ENCODE data around the gene APPL2.
A peak's percentile ranks its signal among the peaks of the same experiment; 100 is the strongest.

Gene APPL2, protein sequence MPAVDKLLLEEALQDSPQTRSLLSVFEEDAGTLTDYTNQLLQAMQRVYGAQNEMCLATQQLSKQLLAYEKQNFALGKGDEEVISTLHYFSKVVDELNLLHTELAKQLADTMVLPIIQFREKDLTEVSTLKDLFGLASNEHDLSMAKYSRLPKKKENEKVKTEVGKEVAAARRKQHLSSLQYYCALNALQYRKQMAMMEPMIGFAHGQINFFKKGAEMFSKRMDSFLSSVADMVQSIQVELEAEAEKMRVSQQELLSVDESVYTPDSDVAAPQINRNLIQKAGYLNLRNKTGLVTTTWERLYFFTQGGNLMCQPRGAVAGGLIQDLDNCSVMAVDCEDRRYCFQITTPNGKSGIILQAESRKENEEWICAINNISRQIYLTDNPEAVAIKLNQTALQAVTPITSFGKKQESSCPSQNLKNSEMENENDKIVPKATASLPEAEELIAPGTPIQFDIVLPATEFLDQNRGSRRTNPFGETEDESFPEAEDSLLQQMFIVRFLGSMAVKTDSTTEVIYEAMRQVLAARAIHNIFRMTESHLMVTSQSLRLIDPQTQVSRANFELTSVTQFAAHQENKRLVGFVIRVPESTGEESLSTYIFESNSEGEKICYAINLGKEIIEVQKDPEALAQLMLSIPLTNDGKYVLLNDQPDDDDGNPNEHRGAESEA

GRCh38 chr12:105235732-105236476 lies at the start of gene APPL2:
APPL2 (minus strand) TSS chr12:105236174; CDS start chr12:105236012, 162 bp downstream.
- DNase-seq = peak; percentile 95

- DNase-seq = no peak
These were observed 49.4 kb upstream of the APPL2 start for GRCh38 chr12:105285378-105285777.

GRCh38 chr12:105281694-105282049 lies 45.7 kb upstream of the APPL2 start:
- DNase-seq = no peak

DNA sequence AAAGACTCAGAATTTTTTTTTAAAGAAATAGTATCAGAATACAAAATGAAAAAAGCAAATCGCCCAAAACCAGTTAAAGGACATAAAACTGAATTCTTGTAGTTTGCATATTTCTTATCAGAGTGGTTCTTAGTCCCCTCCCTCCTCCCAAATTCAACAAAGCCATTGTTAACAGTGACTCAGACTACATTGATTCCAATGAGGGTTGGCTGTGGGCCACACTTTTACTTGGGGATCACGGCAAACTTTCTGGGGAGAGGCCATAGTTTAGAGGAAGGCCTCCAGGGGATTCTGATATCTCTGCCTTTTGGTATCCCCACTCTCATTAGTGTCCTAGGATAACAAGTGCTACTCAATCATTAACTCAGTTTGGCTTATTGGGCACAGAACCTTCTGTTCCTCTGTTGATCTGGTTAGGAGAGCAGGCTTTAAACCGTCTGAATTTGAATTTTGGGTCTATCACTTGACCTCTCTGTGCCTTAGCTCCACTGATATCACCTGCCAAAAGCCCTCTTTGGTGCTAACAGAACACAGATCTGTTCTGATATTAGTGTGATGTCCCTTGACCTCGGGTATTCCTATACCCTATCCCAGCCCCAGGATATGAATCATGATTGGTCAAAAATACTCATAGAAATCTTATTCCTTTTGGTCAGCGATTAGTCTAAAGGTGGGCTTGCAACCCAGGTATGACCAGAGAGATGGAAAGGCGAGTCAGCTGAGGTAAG lies 45.2 kb upstream of the APPL2 start:
- no peak for DNase-seq

DNA sequence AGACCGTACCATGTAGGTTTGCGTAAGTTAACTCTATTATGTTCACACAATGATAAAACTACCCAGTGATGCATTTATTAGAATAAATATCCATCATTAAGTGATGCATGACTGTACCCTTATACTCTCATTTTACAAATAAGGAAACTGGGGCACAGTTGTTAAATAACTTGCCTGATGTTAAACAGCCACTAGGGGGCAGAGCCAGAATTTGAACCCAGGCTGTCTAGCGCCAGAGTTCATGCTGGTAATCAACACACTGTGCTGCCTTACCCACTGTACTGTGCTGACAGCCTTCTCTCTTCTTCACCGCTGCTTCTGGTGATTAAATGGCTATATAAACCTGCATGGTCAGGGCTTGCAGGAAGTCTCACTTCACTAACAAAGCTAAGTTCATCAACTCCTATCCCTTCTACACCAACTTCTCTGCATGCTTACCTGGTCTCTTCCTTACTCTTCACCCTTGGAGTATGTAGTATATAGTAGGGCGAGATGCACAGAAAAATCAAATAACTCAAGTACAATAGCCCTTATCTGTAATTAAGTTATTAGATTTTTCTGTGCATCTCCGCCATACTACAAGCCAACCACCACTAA lies 43.6 kb upstream of the APPL2 start:
- no peak for DNase-seq

GRCh38 chr12:105278043-105278697 lies 42.2 kb upstream of the APPL2 start:
- no peak for DNase-seq

DNA sequence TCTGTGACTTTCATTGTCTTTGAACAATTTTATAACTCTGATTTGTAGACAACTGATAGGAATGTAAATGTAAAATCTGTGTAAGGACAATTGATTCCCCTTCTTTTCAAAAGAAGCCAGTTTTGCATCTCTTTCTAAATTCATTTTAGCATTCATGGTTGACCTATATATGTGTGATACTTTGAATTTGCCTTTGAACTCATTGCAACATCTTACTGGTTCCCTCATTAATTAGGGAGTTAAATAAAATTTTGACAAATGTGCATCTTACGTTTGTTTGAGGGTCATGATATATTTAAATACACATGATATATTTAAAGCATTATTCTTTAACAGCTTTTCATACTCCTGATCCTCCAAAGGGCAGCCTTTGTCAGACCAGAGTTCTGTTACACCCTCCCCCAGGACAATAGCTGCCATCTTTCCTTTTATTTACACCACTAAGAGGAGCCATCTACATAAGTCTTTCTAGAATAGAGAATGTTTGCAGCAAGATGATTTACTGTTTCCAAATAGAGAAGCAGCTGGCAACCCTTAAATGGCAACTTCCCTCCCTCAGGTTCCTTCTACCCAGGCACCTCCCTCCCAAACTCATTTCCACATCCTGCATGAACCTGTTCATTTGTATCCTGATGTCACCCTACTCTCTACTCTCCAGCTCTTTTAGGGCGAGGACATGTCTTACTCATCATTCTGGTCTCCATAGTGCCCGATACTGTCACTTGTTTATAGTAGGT lies 40.2 kb upstream of the APPL2 start:
- no peak for DNase-seq

DNA sequence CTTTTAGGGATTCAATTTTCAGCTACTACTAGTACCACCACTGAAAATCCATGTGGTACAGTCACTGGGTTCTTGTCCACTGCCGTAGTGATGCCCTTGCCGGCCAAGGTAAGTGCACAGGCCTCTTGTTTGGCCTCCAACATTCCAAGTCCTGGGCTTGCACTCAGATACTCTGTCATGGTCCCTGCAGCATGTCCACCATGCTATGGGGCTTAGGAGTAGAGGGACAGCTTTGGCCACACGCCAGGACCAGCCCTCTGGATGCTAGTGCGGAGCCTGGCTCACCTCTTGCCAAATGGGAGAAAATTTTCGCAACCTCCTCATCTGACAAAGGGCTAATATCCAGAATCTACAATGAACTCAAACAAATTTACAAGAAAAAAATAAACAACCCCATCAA lies 38.6 kb upstream of the APPL2 start:
- DNase-seq = no peak

DNA sequence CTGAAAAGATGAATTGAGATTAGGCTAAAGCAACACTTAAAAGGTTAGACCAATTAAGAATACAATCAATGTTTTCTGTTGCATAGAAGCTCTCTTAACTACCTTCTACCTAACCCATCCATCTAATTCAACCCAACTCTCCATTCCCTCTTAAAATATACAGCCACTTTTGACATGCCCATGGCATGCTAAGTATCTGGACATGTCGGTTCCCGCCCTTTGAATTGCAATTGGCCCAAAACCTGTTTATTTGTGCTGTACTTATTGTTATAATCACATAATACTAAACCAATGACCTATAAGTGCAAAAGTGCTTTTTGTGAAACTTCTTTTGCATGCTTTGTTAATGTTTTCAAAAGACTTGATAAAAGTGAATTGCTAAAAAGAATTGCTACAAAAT lies 37.6 kb upstream of the APPL2 start:
- DNase-seq = no peak

DNA sequence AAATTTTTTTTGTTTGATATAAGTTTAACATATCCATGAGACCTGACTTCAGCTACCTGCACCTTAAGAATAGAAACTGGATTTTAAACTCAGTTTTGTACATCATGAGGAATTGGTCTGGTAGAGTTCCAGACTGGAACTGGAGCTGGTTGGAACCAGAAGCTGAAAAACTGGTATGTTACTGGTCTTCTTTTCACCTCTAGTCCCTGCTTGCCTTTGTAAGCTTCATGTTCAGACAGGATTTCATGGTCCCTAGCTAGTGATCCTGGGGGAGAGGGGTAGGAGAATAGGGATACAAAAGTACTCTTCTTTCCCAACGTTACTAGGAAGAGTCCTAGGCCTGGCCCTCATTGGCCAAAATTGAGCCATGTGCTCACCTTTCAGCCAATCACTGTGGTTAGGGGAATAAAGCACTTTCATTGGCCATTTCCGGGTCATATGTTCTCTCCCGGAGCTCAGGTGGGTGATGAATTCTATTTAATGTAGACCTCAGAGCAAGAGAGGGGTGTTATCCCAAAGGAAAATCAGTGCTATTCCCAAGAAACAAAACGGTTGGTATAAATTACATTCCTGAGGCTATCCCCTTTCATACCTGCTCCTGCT lies 36.9 kb upstream of the APPL2 start:
- no peak for DNase-seq

DNA sequence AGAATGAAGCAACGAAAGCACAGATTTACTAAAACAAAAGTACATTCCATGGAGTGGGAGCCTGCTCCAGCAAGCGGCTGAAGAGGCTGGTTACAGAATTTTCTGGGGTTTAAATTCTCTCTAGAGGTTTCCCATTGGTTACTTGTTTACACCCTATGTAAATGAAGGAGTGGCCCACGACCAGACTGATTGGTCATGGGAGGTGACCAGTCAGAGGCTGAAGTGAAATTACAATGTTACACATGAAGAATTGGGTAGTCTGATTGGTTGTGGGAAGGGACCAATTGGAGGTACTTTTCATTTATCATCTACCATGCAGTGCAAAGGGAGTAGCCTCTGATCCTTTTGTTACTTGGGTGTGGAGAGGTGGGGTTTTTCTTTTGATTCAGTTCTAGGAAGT lies 36.2 kb upstream of the APPL2 start:
- no peak for DNase-seq

- DNase-seq = no peak
These were observed 35.4 kb upstream of the APPL2 start for GRCh38 chr12:105271364-105271763.

DNA sequence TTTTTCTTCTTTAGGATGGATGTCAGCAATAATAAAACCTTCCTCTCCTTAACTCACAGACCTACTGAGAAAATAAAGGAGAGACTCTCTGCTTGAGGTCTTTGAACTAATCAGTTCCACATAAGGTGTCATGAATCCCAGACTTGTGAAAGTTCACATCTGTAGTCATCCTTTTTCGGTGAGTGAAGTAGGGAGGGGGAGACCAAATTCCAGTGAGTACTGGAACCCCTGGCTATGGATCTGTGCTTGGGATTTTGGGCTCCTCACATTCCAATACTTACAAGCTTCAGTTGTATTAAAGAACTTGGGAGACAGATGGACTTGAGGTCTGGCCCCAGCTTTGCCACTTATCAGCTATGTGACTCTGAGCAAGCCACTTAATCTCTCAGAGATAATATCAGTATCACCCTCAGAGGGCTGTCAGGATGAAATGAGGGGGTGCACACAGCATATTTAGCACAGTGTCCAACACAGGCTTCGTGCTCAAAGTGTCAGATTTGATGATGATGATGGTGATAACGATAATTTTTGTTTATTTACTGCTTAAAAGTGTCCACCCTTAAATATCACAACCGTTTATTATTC lies 34.8 kb upstream of the APPL2 start:
- DNase-seq = no peak

DNA sequence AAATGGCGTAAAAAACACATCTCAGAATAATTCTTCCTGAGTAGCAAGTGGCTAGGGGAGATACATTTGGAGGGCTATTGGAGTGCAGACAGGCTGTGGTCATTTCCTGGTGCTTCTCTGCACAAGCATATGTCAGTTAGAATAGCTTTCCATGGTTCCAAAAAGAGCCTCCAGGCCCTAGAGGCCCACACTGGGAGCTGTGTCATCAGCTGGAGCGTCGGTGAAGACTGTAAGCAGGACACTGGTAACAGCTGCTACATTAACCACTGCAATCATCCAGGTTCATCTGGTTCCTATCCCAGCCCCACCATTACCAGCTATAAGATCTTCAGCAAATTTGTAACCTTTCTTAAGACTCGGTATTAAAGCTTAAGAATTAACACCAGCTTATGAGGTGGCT lies 31.7 kb upstream of the APPL2 start:
- no peak for DNase-seq

DNA sequence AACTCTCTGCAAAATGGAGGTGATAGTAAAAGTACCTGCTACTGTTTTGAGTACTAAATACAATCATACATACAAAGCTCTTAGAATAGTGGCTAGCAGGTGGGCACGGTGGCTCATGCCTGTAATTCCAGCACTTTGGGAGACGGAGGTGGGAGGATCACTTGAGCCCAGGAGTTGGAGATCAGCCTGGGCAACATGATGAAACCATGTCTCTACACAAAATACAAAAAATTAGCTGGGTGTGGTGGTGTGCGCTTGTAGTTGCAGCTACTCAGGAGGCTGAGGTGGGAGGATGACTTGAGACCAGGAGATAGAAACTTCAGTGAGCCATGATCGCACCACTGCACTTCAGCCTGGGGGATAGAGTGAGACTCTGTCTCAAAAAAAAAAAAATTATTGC lies 28.8 kb upstream of the APPL2 start:
- DNase-seq = no peak

GRCh38 chr12:105262461-105263184 lies 26.6 kb upstream of the APPL2 start:
- no peak for DNase-seq

GRCh38 chr12:105261010-105261409 lies 25.0 kb upstream of the APPL2 start:
- DNase-seq = no peak

GRCh38 chr12:105259226-105259625 lies 23.3 kb upstream of the APPL2 start:
- no peak for DNase-seq

GRCh38 chr12:105257321-105257728 lies 21.4 kb upstream of the APPL2 start:
- DNase-seq = no peak

- DNase-seq = no peak
These were observed 20.9 kb upstream of the APPL2 start for GRCh38 chr12:105256921-105257320.
